GM11168 (cell line): ENCODE data around the gene KDM4D.
"Not testable (repeated sequence)": the region's sequence is repeated elsewhere in the genome, so short reads cannot be mapped to it uniquely, and the experiment has no call there.

Source experiments
- in situ Hi-C: fragments of 300-500 bp; cut with MboI; formaldehyde crosslinking; loops from one replicate; pipeline ENCODE4 v1.12.0; 2022; ENCODE audit warnings: low sequenced_read_pairs; ENCODE audit not compliant: unreplicated experiment

The KDM4D gene

DNA sequence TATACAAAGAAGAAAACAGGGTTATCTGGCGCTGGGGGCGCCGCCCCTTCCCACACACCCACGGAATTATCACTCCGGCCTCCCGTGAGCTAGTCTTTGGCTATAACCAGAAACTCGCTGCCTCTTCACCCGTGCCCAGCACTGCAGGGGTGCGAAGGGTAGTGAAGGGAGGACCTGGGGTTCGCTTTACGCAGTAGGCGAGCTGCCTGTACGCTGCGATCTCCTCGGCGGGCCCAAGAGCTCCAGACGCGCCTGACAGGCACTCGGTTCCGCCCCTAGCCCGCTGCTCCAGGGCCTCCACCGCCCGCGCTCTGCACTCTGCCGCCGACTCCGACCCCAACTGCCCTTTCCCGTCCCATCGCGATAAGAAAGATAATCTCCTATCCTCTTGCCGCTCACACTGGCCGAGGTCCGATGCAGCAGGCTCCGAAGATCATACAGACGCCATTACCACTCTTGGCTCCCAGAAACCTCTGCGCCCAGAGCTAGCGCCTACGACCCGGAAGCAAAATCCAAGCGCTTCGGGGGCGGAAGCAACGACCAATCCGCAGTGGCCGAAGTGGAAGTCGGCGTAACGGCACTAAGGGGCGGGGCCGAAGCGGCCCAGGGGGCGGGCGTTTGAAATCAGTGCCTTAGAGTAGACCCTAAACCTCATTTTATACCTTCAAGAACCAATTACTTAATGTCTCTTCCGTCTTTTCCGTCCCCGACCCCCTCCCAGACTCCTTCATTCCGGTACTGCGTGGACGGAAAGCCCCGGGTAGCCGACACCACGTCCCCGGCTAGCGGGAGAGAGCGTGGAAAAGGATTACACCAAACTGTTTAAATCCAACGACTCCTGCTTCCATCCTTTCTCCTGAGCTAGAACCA, at the start of gene KDM4D, which contains the start of gene CWC15:
Gene KDM4D (plus strand): TSS at position 611 of the 870 bp plus-strand sequence. CDS start 23,664 bp downstream, outside the sequence.
Gene CWC15 (minus strand): TSS at position 458 of the 870 bp plus-strand sequence. CDS start 1,371 bp downstream, outside the sequence.
- in situ Hi-C loops, result no loop called here

DNA sequence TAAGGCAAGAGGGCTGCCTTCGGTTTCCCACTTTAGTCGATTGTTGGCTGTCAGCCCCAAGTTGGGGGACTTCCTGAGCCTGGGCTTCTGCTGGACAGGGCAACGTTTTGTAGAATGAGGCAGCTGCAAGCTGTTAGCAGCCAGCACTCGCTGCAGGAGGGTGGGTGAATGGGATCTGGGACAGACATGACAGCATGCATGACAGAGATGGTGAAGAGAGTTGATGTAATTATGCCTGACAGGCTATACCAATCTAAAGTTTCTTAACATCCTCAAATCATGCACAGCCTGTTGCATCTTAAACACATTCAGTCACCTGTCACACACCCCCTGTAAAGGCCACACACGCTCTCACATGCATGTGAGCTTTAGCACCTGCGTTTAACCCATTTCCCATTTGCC, 49.3 kb upstream of the KDM4D start:
- in situ Hi-C loops, result no loop called here

DNA sequence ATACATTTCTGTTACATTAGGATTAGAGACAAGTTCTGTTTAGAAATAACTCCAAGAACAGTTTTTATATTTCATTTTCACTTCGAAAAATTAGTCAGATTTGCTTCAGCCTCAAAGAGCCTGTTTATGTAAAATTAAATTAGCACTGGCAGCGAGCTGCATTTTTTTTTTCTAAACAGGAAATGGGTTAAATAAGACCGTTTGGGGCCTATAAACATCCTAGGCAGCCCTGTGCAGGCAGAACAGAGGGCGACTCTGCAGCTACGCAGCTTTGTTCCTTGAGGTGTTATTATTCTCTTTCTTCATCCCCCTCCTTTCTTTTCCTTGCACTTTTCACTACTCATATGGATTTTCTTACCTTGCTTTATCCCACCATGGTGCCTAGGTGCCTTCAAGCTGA, 48.9 kb upstream of the KDM4D start:
- in situ Hi-C loops, result no loop called here

DNA sequence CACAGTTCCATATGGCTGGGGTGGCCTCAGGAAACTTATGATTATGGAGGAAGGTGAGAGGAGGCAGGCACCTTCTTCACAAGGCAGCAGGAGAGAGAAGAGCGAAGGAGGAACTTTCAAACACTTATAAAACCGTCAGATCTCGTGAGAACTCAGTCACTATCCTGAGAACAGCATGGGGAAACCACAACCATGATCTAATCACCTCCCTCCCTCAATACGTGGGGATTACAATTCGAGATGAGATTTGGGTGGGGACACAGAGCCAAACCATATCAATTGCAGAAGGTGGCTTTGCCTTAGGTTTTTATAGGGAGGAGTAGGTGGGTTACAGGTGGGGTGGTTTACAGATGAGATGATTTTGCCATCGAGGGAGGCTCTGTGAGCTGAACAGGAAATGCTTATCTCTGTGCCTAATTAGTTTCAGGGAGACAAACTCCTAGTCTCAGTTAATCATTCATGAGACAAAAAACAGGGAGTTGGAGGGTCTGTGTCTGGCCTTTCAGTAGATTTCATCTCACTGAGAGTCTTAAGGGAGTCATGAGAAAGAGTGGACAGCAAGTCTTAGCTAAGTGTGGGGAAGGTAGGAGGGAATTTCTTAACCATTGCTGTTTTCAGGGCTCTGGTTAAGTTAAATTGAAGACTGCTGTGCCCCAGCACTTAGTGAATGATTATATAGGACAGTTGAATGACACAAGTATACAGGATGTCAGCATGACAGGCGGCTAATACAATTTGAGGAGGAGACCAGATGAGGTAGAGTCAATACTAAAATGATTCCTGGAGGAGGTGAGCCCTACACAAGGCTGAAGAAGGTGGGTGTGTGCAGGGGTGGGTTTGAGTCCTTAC, 47.9 kb upstream of the KDM4D start:
- in situ Hi-C loops, result no loop called here

DNA sequence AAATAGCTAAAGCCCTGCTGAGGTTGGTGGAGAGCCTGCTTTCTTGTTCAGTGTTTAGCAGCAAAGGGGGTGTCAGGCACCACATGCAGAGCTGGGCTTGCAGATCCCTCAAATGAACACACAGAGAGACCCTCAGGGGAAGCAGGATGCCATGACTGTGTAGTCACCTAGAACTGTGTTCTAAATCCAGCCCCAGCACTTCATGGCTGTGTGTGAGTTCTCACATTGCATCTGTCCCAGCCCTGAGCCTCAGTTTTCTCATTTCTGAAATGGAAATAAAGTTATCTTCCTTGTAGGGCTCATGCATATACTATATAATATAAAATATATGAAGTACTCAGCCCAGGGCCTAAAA, 47.3 kb upstream of the KDM4D start:
- in situ Hi-C loops, result no loop called here

DNA sequence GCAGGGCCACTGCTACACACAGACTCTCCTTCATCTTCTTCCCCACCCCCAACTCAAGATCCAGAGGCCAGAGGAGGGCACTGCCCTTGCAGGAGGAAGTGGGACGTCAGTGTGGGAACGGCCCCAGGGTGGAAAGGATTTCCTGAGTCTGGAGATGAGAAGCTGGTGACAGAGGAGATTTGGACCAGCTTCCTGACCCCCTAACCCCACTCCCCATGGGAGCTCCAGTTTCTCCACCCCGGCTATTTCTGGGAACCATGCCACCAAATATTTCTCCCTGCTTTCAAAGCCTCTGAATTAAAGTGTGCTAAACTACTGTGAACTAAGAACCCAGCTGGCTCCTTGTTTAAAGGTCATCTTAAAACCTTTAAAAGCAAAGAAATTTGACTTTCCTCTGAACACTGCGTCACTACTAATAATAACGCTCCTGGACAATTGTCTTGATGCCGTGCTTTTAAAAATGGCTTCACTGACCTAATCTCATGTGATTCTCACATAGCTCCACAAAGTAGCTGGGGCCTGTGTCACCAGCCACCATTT, 46.7 kb upstream of the KDM4D start:
- in situ Hi-C loops, result no loop called here

DNA sequence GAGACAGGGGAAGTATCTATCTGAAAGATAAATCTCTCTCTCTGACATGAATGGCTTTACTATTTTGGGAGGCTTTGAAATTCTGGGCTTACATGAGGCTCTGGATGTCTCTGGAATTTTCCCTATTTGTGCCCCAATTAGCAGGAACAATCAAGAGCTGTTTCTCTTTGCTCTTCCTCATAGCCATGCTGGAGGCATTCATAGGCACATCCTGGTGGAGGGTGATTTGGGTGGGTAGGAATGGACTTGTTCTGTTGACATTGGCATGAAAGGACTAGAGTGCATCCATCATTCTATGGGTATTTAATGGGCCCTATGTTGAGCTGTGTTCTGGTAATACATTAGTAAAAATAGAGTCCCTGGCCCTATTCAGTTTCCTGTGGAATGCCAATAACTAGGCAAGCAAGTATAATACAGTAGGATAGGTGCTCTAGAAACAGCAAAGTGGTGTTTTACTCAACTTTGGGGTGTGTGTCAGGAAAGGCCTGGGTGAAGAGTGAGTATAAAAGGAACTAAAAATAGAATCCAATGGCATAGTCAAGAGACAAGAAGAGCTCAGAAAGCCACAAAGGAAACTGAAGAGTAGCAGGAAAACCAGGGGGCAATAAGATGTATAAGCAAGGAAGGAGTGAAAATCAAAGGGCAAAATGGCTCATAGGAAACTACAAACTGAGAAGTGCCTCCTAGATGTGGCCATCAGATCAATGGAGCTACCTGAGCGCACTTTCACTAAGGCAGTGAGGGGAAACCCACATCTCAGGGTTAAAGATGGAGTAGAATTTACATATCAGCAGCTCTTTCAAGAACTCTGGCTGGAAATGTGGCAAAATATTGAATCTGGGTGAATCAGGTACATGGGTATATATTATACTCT, 45.2 kb upstream of the KDM4D start:
- in situ Hi-C loops, result no loop called here

DNA sequence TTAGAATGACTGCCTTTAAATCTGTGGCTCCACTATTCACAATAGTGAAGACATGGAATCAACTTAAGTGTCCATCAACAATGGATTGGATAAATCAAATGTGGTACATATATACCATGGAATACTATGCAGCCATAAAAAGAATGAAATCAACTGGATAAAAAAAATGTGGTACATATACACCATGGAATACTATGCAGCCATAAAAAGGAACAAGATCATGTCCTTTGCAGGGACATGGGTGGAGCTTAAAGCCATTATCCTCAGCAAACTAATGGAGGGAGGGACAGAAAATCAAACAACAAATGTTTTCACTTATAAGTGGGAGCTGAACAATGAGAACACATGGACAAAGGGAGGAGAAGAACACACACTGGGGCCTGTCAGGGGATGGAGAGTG, 41.4 kb upstream of the KDM4D start:
- in situ Hi-C loops, result not testable (repeated sequence)

DNA sequence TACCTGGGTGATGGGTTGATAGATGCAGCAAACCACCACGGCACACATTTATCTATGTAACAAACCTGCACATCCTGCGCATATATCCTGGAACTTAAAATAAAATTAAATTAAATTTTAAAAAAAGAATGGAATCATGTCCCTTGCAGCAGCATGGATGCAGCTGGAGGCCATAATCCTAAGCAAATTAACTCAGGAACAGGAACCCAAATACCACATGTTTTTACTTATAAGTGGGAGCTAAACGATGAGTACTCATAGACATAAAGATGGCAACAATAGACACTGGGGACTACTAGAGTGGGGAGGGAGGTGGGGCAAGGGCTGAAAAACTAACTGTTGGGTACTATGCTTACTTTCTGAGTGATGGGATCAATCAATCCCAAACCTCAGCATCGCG, 41.0 kb upstream of the KDM4D start:
- in situ Hi-C loops, result no loop called here

DNA sequence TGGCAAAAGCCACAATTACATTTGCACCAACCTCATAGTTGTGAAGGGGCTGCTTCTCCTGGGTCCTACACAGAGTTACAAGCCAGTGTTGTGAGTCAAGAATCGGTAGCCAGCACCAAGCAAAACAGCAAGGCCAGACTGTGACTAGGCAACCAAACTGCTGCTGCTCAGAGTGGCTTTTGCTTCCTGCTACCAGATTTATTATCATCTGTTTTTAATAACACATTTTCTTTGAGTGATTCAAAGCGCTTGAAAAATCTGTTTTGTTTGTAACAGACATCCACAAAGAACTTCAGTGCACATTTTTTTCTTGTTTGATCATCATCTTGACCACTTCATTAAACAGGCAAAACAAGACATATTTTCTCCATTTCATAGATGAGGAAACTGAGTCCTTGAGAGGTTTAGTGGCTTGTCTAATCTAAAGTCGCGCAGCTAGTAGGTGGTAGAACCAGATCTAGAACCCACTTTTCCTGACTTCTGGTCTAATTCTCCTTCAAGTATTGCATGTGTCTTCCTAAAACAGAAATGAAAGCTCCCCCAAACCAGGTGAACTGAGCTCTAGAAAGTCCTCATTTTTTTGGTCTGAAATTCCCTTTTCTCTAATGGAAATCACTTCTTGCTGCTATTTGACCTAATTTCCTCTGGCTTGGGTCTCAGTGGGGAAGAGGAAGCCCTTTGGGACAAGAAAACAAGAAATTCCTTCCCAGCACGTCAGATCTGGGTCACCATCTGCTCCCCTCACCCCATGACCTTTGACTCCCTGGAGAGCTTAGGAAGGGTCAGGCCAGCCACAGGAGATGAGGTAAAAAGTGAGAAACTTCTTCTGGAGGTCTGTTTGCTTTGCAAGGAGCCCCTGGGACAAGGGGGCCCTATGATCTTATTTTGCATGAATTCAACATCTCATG, 40.0 kb upstream of the KDM4D start:
- in situ Hi-C loops, result no loop called here

DNA sequence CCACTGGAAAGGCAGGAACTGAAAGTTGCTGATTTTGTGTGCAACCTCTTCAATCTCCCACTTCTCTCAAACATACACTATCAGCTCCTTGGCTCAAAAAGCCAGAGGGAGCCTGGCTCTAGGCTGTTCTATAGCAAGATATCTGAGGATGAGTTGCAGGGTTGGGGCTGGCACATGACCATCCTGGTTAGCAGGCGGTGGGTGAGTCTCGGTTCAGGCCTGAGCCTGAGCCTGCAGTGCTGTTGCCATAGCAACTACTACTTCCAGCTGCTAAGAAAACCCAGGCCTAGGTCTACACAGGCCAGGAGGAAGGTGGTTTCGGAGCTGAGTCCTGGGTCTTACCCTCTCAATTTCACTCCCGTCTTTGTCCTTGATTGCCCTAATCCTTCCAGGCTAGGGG, 39.1 kb upstream of the KDM4D start:
- in situ Hi-C loops, result no loop called here

DNA sequence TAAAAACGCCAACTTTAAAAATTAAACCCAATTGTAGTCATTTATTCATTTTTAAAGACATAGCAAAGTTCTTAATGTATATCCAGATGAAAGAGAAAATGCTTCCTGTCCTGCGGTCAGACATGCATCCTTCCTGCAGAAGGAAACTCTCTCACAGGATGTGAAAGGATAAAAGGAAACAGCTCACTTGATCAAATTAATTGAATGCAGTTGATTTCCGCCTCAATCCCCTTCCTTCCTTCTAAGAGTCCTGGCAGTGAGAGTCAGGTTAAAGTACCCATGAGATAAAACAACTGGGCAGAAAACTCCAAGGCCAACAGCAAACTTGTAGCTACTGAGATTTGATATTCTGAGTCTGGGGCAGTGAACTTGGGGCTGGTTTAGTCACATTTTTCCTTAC, 38.7 kb upstream of the KDM4D start:
- in situ Hi-C loops, result no loop called here

DNA sequence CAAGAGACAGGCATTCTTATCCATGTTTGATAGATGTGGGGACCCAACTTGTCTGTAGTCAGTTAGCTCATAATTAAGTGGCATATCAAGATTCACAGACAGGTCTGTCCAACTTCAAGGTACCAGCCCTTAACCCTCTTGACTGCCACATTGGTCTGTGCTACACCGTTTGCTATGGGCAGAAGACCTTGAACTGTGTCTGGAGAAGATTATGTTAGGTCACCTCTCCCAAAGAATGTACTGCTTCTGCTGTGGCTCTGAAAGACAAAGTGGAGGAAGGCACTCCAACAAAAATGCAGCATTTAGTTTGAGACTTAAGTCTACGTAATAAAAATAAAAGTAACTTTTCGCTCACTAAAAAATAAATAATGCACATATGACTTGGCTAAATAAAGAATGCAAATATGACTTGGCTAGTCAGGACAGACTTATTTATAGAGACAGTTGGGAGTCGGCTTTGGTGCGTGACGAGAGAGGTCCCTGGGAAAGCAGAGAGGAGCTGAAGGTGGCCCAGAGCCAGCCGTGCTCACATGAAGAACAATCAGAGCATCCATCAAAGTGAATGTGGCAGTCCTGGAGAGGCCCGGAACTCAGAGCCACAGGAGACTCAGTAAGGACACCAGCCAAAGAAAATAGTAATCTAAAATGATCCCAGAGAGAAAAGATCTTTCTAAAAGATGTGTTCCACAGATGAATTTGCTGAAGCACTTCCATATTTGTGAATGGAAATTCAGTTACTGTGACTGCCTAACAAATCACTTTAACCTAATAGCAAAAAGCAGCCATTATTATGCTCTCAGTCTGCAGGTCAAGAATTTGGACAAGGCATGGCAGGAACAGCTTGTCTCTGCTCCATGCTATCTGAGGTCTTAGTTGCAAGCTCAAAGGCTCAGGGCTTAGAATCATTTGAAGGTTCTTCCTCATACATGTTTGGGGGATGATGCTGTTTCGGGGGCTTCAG, 35.1 kb upstream of the KDM4D start:
- in situ Hi-C loops, result no loop called here

DNA sequence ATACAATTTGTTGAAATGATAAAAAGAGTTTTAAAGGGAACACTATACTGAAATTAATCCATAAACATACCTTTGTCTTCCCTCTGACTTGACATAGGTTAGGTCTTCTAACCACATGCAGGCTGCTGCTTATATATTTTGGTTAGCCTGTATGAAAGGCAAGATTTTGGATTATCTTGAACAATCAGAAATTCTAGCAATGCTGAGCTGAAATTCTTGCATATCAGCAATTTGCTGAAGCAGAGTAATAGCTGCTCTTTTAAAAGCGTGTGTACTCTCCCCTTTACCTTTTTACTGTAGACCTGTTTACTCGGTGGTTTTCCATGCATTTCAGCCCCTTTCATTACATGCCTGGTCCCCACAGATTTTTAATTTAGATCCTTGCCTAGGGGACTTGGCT, 34.2 kb upstream of the KDM4D start:
- in situ Hi-C loops, result no loop called here

DNA sequence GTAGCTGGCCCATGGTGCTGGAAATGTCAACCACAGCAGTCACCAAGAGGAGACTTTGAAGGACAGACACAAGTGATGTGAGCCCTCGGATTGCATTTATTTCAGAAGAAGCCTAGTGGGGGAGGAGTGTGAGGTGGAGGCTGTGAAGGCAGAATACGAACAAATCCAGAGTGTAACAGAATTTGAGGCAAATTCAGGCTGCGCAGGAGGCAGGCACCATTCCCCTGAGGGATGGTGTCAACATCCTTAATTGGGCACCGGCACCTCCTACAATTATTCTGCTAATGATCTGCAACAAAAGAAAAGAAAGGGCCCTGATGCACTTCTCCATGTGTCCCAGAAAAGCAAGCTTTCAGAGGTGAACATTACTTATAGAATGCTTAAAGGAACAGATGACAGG, 32.4 kb upstream of the KDM4D start:
- in situ Hi-C loops, result no loop called here

DNA sequence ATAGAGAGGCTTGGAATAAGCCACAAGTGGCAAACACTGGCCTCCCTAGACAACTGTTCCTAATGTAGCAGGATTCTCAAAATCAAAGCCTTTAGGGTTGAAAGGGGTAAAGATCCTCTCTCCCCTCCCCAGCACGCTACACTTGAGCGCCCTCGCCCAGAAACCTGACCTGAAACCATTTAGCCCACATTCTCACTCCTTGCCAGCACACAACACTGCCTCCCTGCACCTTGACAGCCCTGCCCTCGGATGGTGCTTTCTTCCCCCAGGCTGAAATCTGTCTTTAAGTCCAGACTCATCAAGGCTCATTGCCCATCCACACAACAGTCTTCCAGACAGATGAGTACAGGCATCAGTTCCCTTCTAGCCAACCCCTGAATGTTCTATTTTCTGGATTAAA, 26.7 kb upstream of the KDM4D start:
- in situ Hi-C loops, result no loop called here

DNA sequence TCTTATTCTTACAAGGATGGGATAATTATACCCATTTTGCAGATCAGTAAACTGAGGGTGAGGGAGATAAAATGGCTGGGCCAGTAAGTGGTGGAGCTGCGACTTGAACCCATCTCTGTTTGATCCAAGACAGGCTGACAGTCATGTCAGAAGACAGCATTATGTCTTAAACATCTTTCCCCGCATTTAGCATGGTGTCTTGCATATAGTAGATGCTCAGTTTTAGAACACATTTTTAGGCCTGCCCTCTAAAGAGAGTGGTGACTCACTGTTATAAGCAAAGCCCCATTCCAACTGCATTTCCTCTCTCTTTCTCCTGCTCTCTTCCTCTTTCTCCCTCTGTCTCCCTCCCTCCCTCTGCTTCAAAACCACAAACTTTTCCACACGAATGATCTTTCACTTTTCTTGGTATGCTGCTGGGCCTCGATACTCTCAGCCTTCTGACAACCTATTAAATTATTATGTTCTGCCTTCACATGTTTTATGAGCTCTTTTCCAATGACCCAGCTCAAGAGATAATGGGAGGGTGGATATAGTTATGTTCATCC, 25.4 kb upstream of the KDM4D start:
- in situ Hi-C loops, result no loop called here

DNA sequence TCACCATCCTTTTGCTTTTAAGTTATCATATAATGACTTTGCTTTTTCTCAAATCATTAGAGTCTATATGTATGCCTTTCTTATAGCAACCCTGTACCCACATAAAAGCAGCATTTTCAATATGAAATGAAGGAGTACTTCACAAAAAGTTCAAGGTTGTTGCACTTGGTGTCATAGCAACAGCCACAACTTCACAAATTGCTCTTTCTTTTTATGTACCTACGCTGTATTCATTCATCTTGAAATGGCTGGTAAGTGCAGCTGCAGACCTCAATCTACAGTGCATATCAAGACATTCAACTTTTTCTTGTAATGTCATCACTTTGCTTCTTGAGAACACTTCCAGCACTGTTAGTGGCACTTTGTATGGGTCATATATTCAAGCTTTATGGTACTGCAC, 18.8 kb upstream of the KDM4D start:
- in situ Hi-C loops, result no loop called here
